GM19025 (cell line): ENCODE results near the gene ADARB2.

Experiments
- ATAC-seq: cut with Tn5 transposase; IDR thresholded peaks from one replicate; pipeline ENCODE4 v1.9.1; 2021; ENCODE audit warnings: mild to moderate bottlenecking, low read depth, moderate library complexity; ENCODE audit not compliant: unreplicated experiment

The ADARB2 gene

DNA sequence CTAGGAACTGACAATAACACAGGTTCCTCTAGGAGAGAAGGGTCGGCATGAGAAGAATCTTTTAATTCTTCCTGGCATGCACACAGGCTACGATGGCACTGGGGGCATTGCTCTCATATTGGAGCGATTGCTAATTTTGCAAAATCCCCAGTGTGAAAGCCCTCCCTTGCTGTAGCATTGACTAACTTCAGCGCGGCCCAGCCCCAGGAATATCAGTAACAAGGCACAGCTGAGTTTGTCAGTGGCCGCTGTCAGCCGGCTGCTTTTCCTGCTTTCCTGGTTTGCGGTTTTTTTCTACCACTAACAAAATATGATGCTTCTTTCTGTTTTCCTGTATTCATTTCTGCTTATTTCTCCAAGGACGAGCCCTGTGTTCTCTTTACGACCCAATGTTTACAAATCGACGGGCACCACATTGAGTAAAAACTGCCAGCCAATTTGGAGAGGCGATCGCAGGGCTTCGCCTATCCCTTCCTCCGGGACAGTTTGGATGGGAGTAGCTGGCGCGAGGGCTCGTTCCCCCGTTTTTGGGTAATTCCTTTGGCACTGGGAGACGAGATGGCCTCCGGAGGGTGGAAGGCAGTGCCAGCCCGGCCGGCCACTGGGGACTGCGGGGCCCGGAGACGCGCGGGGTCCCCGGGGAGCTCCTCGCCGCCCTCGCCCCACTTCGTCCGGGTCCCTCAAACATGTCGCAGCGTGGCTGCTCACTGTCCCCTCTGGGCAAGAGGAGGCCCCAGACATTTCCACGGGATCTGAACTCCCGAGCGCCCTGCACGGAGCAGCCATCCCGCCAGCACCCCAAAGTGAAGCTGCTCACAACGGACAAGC is 967 bp downstream of the ADARB2 start:
- no peak for ATAC-seq

DNA sequence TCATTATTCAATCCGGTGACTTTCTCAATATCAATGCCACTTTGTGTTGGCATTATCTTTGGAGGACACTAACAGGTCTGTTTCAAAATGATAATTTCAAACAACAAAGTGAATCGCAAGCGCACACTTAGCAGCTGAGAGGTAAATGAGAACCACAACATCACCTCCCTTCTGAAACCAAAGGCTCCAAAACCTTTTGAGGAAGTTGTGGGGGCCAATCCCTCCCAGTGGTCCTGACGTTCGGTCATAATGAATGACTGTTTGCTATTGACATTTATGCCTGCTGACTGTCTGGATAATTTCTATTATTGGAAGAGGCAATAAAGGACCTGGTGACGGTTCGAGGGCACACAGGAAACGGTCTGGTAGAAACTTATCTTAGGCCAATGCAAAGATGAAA is 1.8 kb downstream of the ADARB2 start:
- no peak for ATAC-seq

DNA sequence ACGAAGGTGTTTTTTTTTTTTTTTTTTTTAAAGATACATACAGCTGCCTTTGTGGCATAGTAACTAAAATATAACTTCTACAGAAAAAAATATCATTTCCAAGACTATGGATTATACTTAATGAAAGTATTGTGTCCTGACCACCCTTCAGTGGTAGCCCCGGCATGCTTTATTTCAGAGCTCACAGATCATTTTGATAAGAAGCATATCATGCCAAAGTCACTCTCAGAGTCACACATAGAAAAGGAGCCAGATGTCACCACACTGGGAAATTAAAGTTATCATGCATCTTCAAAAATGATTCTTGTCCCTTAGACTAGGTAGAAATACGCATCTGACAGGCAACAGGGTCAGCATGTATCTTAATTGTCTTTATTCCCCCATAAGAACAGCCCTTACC is 3.0 kb downstream of the ADARB2 start:
- no peak for ATAC-seq

DNA sequence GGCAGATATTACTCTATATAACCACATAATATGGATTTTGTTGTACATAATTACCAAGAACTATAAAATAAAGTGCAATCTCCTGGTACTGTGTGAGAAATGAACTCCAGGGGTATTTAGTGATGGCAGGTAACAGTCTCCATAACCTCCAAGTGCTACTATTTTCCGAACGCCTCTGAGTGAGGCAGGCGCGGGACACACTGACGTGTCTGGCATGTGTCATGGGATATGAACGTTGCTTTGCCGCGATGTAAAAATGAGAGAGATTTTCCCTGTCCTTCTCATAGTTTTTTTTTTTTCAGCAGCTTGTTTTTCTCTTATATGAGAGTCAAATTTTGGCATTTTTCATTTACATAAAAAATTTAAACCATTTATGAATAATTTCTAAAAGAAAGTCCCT is 3.6 kb downstream of the ADARB2 start:
- ATAC-seq, result no peak

DNA sequence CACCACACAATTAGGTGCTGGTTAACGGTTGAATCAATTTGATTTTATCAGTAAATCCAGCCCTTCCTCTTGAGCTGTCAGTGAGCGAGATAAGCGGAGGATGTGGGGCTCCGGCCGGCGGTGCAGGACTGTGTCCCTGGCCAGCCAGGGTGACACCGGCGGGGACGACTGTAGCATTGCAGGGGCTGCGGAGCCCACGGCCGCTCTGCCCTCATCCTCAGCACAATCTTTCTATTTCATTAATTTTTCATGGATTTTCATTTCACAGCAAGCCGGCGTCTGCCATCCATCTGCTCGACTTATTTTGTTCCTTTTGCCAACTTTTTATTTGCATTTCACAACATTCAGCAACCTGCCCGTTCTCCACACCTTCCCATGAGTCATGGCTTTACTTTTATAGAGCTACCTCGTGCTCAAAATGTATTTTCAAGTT is 4.7 kb downstream of the ADARB2 start:
- ATAC-seq, result no peak

DNA sequence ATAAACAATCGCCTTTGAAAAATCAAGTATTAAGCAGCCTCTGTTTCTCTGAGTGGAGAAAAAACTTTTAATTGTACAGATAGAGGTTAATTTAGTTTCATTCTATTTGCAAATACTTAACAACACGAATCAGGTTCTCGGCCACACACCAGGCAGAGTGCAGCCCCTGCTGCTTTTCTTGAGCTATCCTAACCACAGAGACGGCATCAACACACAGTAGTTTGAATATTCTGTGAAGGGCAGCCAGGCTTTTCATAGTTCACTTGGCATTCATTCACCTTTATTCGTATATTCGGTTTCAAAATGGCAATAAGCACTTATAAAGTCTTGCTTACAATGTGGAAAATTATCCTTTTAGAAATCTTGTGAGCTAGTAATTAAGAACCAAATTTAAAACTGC is 5.7 kb downstream of the ADARB2 start:
- no peak for ATAC-seq

DNA sequence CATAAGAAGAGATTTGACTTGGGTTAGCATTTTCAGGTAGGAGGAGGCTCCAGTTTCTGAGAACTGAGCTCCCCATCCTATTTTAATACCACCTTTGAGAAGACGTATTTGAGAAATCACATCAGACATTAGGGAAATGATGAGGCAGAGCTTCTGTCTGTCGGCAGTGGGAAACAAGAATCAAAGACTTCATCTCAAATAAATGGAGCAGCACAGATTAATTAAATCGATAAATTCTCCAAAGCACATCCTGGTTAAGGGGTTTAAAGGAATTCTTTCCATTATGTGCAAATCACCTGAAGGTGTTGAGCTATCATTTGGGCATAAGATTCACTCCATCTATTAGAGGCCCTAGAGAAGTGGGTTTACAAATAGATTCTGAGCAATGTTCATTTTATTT is 7.6 kb downstream of the ADARB2 start:
- ATAC-seq, result no peak

DNA sequence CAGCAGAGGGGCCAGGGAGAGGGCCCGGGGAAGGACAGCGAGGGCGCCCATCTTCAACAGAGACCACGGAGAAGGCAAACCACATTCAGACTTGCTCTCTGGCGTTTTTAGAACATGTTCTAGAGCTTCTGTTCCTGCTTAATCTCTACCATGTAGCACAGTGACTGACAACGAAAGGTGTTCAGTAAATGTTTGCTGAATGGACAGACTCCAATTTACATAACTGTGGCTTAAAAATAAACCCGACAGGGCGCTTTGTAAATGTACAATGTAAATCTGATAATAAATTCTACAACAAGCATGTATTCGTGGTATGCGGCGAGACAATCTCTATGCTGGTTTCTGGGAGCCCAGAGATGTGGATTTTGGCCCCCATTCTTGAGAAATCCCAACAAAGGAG is 10.5 kb downstream of the ADARB2 start:
- no peak for ATAC-seq

DNA sequence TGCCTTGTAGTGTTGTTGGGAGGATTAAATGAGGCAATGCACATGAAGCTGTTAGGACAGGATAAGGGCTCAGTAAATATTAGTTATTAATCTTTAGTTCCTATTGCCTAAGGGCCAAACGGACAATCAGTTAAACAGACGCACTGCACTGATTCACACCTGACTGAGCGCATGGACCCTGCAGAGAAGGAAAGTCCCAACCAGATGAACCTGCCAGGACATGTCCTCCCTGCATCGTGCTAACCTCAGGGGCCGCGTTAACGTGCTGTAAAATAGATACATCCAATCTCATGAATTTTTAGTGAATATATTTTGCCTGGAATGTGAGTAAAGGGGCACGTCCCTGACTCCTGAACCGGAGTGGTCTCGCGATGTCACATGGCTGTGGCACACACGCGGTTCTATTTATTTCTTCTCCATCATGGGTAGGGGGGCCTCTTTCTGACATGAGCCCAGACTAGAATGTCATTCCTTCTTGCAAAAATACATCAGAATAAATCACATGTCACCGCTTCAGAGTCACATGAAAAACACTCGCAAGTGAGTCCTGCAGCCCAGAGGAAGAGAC is 12.3 kb downstream of the ADARB2 start:
- ATAC-seq, result no peak

DNA sequence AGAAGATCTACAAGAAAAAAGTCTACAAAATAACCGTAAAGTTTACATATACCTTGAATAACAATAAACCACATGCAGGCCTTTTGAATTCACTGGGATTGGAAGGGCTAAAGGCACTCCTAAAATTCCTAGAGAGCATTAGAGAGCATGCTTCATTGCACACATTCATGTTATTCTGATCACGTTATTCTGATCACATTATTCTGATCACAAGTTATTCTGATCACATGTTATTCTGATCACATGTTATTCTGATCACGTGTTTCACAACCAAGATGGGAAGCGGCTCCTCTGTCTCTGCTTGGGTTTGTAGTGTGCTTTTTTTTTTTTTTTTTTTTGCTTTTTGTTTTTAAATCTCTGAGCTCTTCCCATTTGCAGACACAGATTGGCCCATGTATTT is 20.5 kb downstream of the ADARB2 start:
- no peak for ATAC-seq

DNA sequence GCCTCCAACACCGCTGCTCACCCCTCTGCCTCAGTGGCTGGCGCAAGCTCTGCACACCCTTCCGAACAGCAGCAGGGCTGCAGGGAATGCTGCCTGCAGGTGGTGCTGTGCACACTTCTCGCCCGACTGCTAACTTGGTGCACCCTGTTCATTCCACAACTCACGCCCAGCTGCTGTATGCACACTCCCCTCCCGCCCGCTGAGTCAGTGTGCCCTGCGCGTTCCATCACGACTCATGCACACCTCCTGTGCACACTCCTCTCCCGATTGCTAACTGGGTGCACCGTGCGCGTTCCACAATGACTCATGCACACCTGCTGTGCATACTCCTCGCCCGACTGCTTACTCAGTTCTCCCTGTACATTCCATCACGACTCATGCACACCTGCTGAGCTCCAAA is 21.5 kb downstream of the ADARB2 start:
- peak; percentile 61 for ATAC-seq

DNA sequence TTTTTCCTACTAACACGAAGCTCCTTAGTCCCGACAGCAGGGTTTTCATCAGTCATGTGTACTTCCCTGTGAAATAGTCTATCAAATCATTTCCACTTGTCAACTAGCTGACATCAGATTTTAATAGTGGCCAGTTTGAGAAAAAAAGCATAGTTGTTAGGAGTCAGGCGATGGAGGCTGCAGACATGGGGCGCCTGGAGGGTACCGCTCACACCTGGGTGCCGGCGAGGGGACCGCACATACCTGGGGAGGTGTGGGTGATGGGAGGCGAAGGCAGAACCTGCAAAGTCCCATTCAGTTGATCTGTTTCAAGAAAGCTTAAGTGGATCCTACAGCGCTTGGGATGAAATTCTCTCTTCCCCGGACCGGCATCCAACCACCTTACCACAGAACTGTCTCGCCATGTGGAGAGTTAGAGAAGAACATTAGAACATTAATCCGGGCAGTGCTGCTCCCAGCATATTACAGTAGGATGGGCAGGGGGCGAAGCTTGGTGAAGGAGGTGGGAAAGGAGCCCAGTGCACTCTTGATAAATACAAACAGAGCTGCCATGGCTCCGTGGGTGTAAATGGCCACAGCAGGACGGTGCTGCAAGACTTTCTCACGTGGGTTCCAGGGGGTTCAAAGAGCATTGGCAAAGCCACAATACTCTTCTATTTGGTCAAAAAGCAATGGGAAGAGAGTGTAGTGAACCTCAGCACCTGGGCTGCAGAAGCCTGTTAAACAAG is 24.2 kb downstream of the ADARB2 start:
- no peak for ATAC-seq

DNA sequence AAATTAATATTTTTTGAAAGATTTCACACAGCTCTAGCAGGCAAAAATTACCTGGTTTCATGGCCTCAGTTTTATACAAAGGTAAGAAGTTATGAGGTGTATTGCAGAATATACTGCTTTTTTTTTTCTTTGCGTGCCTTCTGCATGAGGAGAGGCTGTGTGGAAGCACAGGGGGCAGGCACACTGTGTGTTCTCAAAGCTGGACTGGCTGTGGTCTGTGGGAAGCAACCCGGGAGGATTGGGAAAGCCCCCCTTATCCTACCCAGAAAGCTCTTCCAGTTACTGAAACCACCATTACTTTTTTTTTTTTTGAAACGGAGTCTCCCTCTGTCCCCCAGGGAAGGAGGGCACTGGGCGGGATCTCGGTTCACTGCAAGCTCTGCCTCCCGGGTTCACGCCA is 25.0 kb downstream of the ADARB2 start:
- no peak for ATAC-seq

DNA sequence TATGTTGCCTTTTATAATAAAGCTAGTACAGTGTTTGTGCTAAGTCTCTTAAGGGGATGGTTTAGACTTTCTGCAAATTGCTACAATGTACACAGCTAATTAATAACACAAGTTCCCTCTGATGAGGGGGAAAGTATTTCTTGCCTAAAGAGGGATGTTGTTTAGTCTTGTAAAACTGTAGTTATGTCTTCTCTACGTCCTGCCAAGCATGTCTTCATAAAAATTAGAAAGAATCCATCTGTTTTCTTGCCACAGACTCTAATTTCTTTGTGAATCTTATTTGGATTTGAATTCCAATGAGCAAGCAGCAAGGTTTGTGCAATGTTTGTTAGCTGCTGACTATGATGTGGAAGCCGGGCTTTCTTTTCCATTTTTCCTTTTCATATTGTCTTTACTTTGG is 28.2 kb downstream of the ADARB2 start:
- no peak for ATAC-seq

DNA sequence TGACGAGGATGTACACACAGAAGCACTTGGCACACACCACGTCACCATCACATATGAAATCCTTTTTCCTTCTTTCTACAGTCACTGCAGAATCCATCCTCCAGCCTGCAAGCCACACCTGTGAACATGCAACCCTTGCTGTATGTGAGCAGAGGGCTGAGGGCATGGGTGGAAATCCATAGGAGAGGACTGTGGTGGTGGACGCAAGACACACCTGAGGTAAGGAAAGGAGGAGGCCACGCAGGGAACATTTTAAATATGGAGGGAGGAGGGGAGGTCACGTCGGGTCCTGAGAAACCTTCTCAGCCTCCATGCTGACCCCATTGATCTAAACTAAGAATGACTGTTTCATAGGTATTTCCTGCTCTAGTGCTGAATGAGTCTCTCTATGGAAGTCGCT is 28.6 kb downstream of the ADARB2 start:
- ATAC-seq, result no peak

DNA sequence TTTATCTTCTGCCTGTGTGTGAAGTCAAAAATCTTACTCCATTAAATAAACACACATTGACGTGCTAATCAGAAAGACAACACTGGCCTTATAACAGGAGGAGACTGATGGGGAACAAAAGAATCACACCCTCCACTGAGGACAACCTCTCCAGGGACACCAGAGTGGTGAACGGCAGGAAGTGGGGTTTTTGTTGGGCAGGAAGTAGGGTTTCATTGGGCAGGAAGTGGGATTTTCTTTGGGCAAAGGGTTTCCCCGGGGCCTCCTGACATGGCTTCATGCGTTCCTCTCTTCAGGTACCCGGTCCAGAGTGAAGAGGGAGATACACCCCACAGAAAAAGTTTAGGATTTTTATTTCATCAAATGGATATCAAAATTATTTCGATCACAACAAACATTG is 30.6 kb downstream of the ADARB2 start:
- no peak for ATAC-seq

DNA sequence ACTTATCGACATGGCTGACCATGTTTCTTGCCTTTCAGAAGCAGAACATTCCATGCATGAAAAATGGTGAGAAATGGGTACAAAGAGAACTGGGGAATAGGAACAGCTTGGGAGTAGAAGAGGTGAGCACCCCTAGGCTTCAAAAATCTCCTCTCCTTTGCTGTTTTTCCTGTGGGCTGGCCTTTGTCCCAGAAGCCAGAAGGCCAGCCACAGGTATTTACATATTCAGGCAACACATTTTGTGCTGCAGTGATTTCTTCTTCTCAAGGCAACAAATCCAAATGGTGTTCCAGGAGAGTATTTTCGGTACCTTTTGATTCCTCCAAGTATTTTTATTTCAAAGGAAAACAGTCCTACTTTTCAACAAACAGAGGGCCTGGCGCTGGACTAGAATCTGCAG is 31.1 kb downstream of the ADARB2 start:
- no peak for ATAC-seq

DNA sequence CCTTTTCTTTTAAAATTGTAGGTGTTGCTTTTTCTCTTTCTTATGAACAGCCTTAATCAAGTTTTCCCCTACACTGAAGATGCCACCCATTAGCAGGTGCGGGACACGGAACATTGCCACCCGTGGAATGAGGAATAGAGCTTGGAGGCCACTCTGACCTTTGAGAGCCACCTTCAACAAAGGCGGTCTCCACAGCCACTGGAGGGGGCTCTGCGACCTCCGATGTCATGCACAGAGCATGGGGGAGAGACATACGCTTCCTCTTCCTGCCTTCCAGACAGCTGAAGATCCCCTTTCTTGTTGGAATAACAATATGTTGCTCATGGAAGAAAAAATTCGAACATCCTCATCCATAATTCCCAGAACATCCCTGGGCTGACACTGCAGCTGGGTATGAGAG is 39.1 kb downstream of the ADARB2 start:
- no peak for ATAC-seq

DNA sequence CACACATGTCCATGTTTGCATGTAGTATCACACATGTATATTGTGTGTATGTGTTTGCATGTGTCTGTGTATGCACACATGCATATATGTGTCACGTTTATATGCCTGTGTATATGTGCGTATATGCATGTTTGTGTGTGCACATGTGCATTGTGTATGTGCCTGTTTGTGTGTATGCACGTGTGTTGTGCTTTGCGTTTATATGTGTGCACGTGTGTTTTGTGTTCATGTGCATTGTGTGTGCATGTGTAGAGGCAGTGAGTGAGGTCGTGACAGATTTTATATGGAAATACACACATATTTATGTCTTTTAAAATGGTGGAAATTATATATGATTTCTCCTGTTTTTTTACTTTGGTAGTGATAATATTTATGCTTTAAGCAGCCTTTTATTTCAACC is 41.2 kb downstream of the ADARB2 start:
- ATAC-seq, result no peak

DNA sequence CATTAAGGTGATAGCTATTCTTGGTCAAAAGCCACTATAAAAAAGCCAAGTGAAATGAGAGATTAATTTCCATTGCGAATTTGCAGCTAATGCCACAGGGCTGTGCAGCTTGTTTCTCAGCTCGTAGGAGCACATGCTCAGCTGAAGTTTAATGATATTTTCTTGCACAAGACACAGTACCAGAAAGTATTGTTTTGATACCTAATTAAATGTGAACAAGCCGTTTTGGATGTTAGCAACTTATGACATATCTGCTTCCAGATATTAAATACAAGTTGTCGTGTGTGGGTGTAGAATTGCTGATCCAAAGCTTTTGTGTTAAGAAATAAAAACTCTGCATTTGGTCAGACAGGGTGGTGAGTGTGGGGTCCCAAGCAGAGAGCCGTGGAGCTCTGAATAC is 47.2 kb downstream of the ADARB2 start:
- ATAC-seq, result no peak

DNA sequence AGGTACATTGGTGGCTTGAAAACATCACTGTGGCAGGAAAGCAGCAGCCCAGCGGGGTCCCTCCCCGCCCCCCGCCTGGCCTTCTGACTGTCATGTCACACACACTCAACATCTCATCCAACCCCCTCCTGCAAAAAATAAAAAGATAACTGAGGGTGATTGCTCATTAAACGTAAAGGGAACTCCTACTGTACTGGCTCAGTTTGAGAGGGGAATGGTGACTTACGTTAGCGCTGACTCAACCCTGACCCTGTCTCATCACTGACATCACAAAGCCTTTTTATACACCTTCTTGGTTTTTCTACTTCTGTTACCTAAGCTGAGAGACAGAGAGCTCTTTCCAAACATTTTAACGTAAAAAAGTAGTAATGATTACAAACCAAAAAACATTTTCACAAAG is 48.8 kb downstream of the ADARB2 start:
- ATAC-seq, result no peak

DNA sequence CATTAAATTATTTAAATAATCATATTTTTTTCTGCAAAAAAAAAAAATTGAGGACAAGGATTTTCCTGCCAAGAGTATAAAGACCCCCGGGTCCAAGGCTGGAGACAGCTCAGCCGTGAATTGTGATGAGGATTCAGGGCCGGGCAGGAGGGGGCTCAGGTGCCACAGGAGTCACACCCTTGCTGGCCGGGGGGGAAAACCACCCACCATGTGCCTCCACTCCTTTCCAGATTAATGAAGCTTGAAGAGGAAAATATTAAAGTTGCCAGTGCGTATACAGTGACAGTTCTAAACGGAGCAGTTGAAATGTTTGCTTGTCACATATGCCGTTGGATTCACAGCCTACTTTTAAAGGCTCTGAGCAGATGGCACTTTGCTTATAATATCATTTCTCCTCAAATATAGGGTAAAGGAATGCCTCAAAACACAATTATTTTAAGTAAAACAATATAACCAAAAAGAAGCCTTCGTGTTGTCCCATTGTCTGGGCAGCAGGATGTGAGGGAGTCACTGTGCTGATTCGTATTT is 49.6 kb downstream of the ADARB2 start:
- ATAC-seq, result no peak
